ENCODE data around the gene LIN37.
"Not testable (repeated sequence)": the region's sequence is repeated elsewhere in the genome, so short reads cannot be mapped to it uniquely, and the experiment has no call there.

The LIN37 gene

GRCh38 chr19:35719402-35720162 is 28.8 kb upstream of the LIN37 start:
- DNase-seq (ENCODE audit: low read depth) = no peak

DNA sequence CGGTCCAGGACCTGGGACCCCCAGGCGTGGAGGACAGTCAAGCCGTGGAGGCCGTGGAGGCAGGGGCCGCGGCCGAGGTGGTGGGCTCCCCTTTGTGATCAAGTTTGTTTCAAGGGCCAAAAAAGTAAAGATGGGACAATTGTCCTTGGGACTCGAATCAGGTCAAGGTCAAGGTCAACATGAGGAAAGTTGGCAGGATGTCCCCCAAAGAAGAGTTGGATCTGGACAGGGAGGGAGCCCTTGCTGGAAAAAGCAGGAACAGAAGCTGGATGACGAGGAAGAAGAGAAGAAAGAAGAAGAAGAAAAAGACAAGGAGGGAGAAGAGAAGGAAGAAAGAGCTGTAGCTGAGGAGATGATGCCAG is 28.2 kb upstream of the LIN37 start:
- DNase-seq (ENCODE audit: low read depth) = no peak

GRCh38 chr19:35720648-35721047 is 27.7 kb upstream of the LIN37 start:
- DNase-seq (ENCODE audit: low read depth) = no peak

DNA sequence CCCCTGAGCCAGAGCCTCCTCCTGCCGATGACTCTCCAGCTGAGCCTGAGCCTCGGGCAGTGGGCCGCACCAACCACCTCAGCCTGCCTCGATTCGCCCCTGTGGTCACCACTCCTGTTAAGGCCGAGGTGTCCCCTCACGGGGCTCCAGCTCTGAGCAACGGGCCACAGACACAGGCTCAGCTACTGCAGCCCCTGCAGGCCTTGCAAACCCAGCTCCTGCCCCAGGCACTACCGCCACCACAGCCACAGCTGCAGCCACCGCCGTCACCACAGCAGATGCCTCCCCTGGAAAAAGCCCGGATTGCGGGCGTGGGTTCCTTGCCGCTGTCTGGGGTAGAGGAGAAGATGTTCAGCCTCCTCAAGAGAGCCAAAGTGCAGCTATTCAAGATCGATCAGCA is 27.0 kb upstream of the LIN37 start:
- DNase-seq (ENCODE audit: low read depth) = no peak

- DNase-seq (ENCODE audit: low read depth) = no peak
These were observed 25.9 kb upstream of the LIN37 start for GRCh38 chr19:35722461-35722860.

GRCh38 chr19:35722897-35723296 is 25.5 kb upstream of the LIN37 start:
- DNase-seq (ENCODE audit: low read depth) = no peak

- no peak for DNase-seq (ENCODE audit: low read depth)
These were observed 24.7 kb upstream of the LIN37 start for GRCh38 chr19:35723671-35724070.

DNA sequence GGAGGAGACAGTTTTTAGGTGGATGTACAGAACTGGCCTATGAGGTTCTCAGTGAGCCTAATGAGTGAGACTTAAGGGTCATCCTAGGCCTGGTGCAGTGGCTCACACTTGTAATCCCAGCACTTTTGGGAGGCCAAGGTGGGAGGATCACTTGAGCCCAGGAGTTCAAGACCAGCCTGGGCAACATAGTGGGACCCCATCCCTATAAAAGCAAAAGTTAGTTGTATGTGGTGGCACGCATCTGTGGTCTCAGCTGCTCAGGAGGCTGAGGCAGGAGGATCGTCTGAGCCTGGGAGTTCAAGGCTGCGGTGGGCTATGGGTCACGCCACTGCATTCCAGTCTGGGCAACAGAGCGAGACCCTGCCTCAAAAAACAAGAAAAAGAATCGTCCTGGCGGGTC is 24.2 kb upstream of the LIN37 start:
- DNase-seq (ENCODE audit: low read depth) = not testable (repeated sequence)

GRCh38 chr19:35724560-35724959 is 23.8 kb upstream of the LIN37 start:
- no peak for DNase-seq (ENCODE audit: low read depth)

GRCh38 chr19:35725216-35725861 is 23.0 kb upstream of the LIN37 start:
- no peak for DNase-seq (ENCODE audit: low read depth)

DNA sequence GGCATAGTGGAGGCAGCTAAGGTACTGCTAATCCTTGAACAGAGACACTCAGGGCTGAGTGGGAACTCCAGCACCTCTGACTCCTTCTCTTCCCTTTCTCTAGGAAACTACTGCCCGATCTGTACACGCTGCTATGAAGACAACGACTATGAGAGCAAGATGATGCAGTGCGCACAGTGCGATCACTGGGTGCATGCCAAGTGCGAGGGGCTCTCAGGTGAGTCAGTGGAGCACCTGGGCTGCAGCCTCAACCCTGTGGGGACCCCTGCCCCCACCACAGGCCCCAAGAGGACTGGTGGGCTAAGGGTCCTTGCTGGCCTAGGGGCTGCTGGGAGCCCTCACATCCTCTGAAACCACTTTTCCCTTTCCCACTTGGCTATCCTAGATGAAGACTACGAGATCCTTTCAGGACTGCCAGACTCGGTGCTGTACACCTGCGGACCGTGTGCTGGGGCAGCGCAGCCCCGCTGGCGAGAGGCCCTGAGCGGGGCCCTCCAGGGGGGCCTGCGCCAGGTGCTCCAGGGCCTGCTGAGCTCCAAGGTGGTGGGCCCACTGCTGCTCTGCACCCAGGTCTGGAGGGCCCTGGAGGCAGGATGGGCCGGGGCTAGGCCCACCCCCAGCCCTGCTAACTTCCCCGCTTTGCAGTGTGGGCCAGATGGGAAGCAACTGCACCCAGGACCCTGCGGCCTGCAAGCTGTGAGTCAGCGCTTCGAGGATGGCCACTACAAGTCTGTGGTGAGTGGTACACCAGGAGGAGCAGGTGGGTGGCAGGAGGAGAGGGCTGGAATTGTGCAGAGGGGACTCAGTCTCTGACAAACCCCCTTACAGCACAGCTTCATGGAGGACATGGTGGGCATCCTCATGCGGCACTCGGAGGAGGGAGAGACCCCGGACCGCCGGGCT is 21.1 kb upstream of the LIN37 start:
- no peak for DNase-seq (ENCODE audit: low read depth)

GRCh38 chr19:35727956-35728706 is 20.2 kb upstream of the LIN37 start:
- DNase-seq (ENCODE audit: low read depth) = no peak

DNA sequence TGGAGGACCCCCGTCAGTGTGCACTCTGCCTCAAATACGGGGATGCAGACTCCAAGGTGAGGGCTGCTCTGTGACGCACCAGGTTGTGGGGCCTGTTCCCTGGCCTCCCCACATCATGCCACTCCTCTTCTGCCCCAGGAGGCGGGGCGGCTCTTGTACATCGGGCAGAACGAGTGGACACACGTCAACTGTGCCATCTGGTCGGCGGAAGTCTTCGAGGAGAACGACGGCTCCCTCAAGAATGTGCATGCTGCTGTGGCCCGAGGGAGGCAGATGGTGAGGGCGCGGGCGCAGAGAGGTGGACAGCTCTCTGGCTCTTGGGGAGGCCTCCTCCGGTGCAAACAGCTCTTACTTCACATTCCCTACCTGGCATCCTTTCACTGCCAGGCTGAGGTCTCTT is 19.4 kb upstream of the LIN37 start:
- no peak for DNase-seq (ENCODE audit: low read depth)

- no peak for DNase-seq (ENCODE audit: low read depth)
These were observed 18.6 kb upstream of the LIN37 start for GRCh38 chr19:35729763-35730162.

DNA sequence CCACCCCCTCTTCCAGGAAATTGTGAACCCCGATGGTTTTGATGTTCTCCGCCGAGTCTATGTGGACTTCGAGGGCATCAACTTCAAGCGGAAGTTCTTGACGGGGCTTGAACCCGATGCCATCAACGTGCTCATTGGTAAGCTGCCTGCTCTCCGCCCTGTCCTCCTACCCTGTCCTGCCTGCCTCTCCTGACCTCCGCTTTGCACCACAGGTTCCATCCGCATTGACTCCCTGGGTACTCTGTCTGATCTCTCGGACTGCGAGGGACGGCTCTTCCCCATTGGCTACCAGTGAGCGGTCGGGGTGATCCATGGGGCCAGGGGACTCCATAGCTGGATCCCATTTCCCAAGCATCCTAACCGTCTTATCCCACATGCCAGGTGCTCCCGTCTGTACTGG is 18.1 kb upstream of the LIN37 start:
- DNase-seq (ENCODE audit: low read depth) = no peak

GRCh38 chr19:35731353-35731752 is 17.0 kb upstream of the LIN37 start:
- no peak for DNase-seq (ENCODE audit: low read depth)

GRCh38 chr19:35731779-35732405 is 16.5 kb upstream of the LIN37 start:
- no peak for DNase-seq (ENCODE audit: low read depth)

- no peak for DNase-seq (ENCODE audit: low read depth)
These were observed 15.7 kb upstream of the LIN37 start for GRCh38 chr19:35732540-35733179.

- DNase-seq (ENCODE audit: low read depth) = no peak
These were observed 14.9 kb upstream of the LIN37 start for GRCh38 chr19:35733180-35734125.

- DNase-seq (ENCODE audit: low read depth) = no peak
These were observed 14.1 kb upstream of the LIN37 start for GRCh38 chr19:35734273-35734672.
